ENCODE measurements around the gene TCHHL1. TPM values are rescaled to one million over a fixed set of nuclear protein-coding genes. Genes with fewer than 3 reads are reported as not detected.
"Not testable (repeated sequence)": the region's sequence is repeated elsewhere in the genome, so short reads cannot be mapped to it uniquely, and the experiment has no call there.

The TCHHL1 gene
- total and polyA plus RNA-seq, 2 of the 8 experiments (the other 6 are each of a cell fraction or from before 2014, with no cell fraction given), result not detected

- H2BK20ac ChIP-seq (ENCODE audit: low read length); H3K23ac ChIP-seq (ENCODE audit: insufficient read length); H2AK5ac ChIP-seq (ENCODE audit: low read depth, low read length); H3K18ac ChIP-seq (ENCODE audit: extremely low read depth, low read length); H4K5ac ChIP-seq (ENCODE audit: insufficient read length, low read depth, low read length); H3K56ac ChIP-seq (replicated peaks; ENCODE audit: insufficient read length, low read depth, low read length); H4K91ac ChIP-seq (replicated peaks; ENCODE audit: insufficient read length, low read length); H3K27ac ChIP-seq (ENCODE audit: low read depth, low read length); H2BK12ac ChIP-seq (ENCODE audit: low read depth, low read length); H3K4ac ChIP-seq (replicated peaks; ENCODE audit: insufficient read length, low read depth, low read length); H2BK15ac ChIP-seq (ENCODE audit: low read length); H3K4me1 ChIP-seq (replicated peaks in 1 of 4; ENCODE audit: control insufficient read depth in 3 of 4, insufficient read depth in 4 of 4, low read length in 3 of 4); H3K4me2 ChIP-seq (ENCODE audit: insufficient read depth in 1 of 2, low read depth in 2 of 2, low read length in 2 of 2); POLR2A ChIA-PET (ENCODE audit: partially characterized antibody); H2BK5ac ChIP-seq (ENCODE audit: low read depth, low read length); H3K27me3 ChIP-seq (replicated peaks in 1 of 4; ENCODE audit: control insufficient read depth in 3 of 4, extremely low read depth in 1 of 4, insufficient read depth in 3 of 4, low read length in 3 of 4); H4K8ac ChIP-seq (ENCODE audit: extremely low read depth, insufficient read depth, low read length); H3K14ac ChIP-seq (ENCODE audit: insufficient read length); H2BK120ac ChIP-seq (replicated peaks; ENCODE audit: low read depth, low read length); H3K9ac ChIP-seq (replicated peaks in 1 of 4; ENCODE audit: extremely low read depth in 1 of 4, low read depth in 3 of 4, low read length in 3 of 4); DNase-seq (ENCODE audit: low read depth in 1 of 2, low spot score in 2 of 2); H4K20me1 ChIP-seq (replicated peaks in 1 of 2; ENCODE audit: control insufficient read depth in 1 of 2, insufficient read depth in 2 of 2, low read length in 2 of 2); H3K79me1 ChIP-seq (ENCODE audit: low read depth, low read length); H3K23me2 ChIP-seq (ENCODE audit: low read depth, low read length); CTCF ChIA-PET (ENCODE audit: partially characterized antibody); H3K36me3 ChIP-seq (ENCODE audit: control insufficient read depth in 2 of 4, insufficient read depth in 4 of 4, low read length in 3 of 4); FAIRE-seq; H3K79me2 ChIP-seq (ENCODE audit: control insufficient read depth in 1 of 2, insufficient read depth in 2 of 2, low read length in 2 of 2); H3K4me3 ChIP-seq (ENCODE audit: extremely low read depth in 1 of 4, insufficient read depth in 2 of 4, low read depth in 3 of 4, low read length in 4 of 4); H2AFZ ChIP-seq (ENCODE audit: low read length): not testable (repeated sequence)
- H3K9me3 ChIP-seq (ENCODE audit: insufficient read depth in 2 of 2, low read depth in 1 of 2, low read length in 1 of 2), result peaks cover 13 to 52% of the 10 kb centered on the region in 2 experiments; a peak in 3 of 4 replicates
- 93% methylated on average over 11 of the region's 17 CpGs; no CpG with 5 or more reads in 1 of the 2 experiments for WGBS, 2 experiments (ENCODE audit: extremely low coverage in 1 of 2, insufficient coverage in 1 of 2, insufficient read length in 1 of 2, insufficient replicate concordance in 2 of 2, low coverage in 1 of 2, low lambda C conversion rate in 2 of 2, missing lambda C conversion rate in 1 of 2)
Measured at GRCh38 chr1:152080494-152080893, 8.4 kb downstream of the TCHHL1 start.
